ENCODE results near the gene MCC. TPM values are rescaled to one million over a fixed set of nuclear protein-coding genes. Genes with fewer than 3 reads are reported as not detected.
A peak's percentile ranks its signal among the peaks of the same experiment; 100 is the strongest.

Gene MCC
- total and polyA plus RNA-seq, 5 experiments from 2014 or later: 1.2 to 4.6 (median 2.0) TPM

- Mint-ChIP-seq H3K27me3 (peaks cover 14 to 39% (median 23%) of the 10 kb centered on the region in 5 donors), H3K9me3 (no peaks in the 10 kb centered on the region), H3K4me1 (no peaks in the 10 kb centered on the region), H3K4me3 (no peak overlapping the region), H3K27ac (no peak overlapping the region), H3K36me3 (peaks cover 0 to 5% (median 0%) of the 10 kb centered on the region in 3 donors)
- POLR2A ChIA-PET: no interaction called here
- DNase-seq (no peak), ATAC-seq (no peak)
Measured at GRCh38 chr5:113347572-113347971, 140.7 kb downstream of the MCC start.

GRCh38 chr5:113344973-113345940, 143.0 kb downstream of the MCC start:
- Mint-ChIP-seq H3K36me3 (peaks cover 0 to 5% (median 0%) of the 10 kb centered on the region in 3 donors), H3K4me1 (peaks cover 0 to 4% (median 0%) of the 10 kb centered on the region in 4 donors), H3K4me3 (no peak overlapping the region), H3K27ac (no peak overlapping the region), H3K9me3 (no peaks in the 10 kb centered on the region), H3K27me3 (peaks cover 14 to 52% (median 28%) of the 10 kb centered on the region in 5 donors)
- no peak for ATAC-seq
- DNase-seq: no peak
- POLR2A ChIA-PET: no interaction called here

DNA sequence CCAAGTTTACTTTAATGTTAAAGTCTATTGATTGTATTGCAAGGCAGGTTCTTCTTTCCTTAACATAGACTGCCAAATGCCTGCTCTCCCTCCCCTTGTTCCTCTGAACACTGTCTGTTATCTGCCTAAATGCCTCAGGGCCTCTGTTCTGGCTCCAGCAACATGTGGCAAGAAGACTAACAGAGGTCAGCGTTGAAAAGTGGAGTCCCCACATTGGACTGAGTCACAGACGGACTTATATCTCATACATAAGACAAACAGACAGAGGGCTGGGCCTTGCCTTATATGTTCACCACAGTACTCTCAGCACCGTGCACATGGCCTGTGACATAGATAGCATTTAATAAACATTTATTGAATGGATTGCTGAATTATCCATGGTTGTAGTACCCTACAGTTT, 144.9 kb downstream of the MCC start:
- Mint-ChIP-seq H3K4me1 (peaks cover 0 to 4% (median 0%) of the 10 kb centered on the region in 4 donors), H3K9me3 (no peaks in the 10 kb centered on the region), H3K36me3 (peaks cover 0 to 5% (median 0%) of the 10 kb centered on the region in 3 donors), H3K27me3 (peaks cover 9 to 52% (median 28%) of the 10 kb centered on the region in 5 donors), H3K4me3 (no peak overlapping the region), H3K27ac (no peak overlapping the region)
- ATAC-seq (no peak), DNase-seq (no peak)
- POLR2A ChIA-PET: no interaction called here

- no peaks in the 10 kb centered on the region for H3K9me3 Mint-ChIP-seq
- H3K27ac Mint-ChIP-seq: no peak overlapping the region
- peaks cover 0 to 1% (median 0%) of the 10 kb centered on the region in 3 donors for H3K36me3 Mint-ChIP-seq
- H3K4me1 Mint-ChIP-seq: peaks cover 0 to 4% (median under 1%) of the 10 kb centered on the region in 4 donors
- POLR2A ChIA-PET: no interaction called here
- no peak for ATAC-seq
- H3K4me3 Mint-ChIP-seq: no peak overlapping the region
- peaks cover 10 to 58% (median 23%) of the 10 kb centered on the region in 5 donors for H3K27me3 Mint-ChIP-seq
- no peak for DNase-seq
Measured at GRCh38 chr5:113340537-113340936, 147.7 kb downstream of the MCC start.

- DNase-seq (no peak), ATAC-seq (no peak)
- no peaks in the 10 kb centered on the region for H3K9me3 Mint-ChIP-seq
- H3K4me1 Mint-ChIP-seq: peaks cover 4 to 8% (median 6%) of the 10 kb centered on the region in 4 donors
- H3K27me3 Mint-ChIP-seq: peaks cover 5 to 40% (median 17%) of the 10 kb centered on the region in 5 donors
- H3K4me3 Mint-ChIP-seq: no peak overlapping the region
- H3K36me3 Mint-ChIP-seq: no peaks in the 10 kb centered on the region
- POLR2A ChIA-PET: no interaction called here
- no peak overlapping the region for H3K27ac Mint-ChIP-seq
Measured at GRCh38 chr5:113338628-113339027, 149.6 kb downstream of the MCC start.

DNA sequence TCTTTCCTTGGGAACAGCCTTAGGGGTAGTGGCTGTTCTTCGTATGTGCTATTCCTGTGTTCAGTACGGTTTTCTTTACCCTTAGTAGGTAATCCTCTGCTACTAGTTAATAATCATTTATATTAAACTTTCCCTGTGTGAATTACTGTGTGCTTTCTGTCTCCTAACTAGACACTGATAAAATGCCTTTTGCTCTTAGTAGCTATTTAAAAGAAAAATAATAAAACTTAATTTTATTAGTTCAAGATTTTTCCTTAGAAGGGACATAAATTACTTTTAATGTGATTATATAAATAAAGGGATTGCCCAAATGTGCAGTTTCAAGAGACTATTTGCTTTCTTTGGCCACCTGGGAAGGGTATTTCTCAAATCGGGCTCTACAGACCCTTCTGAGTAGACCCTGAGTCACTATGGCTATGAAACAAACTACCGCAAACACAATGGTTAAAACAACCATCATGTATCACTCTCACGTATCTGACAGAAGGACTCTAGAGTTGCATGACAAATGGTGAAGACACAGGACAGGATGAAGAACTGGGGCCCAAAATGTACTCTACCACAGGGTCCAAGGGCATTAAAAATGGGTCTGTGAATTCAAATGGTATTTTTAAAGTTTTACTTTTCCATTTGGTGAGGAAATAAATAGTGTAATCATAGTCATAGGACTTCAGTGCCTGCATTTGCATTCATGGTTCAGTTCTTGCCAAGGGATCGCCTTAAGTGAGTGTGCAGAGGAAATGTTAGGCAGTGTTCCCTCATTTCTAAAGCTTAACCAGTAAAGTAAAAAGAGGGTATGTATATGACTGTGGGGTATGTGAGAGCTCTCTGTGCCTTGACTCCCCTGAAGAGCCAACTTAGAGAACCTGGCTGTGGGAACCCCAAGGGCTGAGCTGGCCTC, 150.5 kb downstream of the MCC start:
- POLR2A ChIA-PET: no interaction called here
- H3K27ac Mint-ChIP-seq: no peak overlapping the region
- H3K27me3 Mint-ChIP-seq: peaks cover 5 to 34% (median 17%) of the 10 kb centered on the region in 5 donors

DNA sequence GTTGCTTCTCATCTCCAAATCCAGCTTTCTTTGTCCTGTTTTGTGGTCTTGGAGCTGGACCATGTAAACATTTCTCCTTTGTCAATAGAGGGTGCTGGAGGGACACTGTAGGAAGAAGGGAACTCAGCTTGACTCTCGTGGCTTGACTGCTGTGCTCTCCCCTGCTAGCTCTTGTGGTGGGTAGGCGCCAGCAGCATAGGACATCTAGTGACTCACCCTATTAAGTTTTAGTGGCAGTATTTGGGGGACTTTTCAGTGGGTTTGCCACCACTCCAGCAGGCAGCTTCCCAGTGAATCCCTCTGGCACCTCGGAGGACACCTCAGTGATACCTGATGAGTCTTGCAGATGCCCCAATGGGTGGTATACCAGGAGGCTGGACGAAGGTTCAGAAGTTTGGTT, 151.3 kb downstream of the MCC start:
- Mint-ChIP-seq H3K27ac (no peak overlapping the region), H3K27me3 (peaks cover 5 to 28% (median 13%) of the 10 kb centered on the region in 5 donors), H3K4me3 (no peak overlapping the region), H3K9me3 (no peaks in the 10 kb centered on the region), H3K36me3 (no peaks in the 10 kb centered on the region), H3K4me1 (peaks cover 4 to 8% (median 6%) of the 10 kb centered on the region in 4 donors)
- DNase-seq (no peak), ATAC-seq (no peak)
- POLR2A ChIA-PET: no interaction called here

More for the DNA sequence above, 150.5 kb downstream of the MCC start:
- Mint-ChIP-seq H3K4me1 (peaks cover 4 to 8% (median 6%) of the 10 kb centered on the region in 4 donors), H3K36me3 (no peaks in the 10 kb centered on the region), H3K4me3 (no peak overlapping the region), H3K9me3 (no peaks in the 10 kb centered on the region)
- DNase-seq: no peak
- no peak for ATAC-seq

GRCh38 chr5:113333411-113333810, 154.8 kb downstream of the MCC start:
- Mint-ChIP-seq H3K4me1 (peaks cover 6 to 26% (median 16%) of the 10 kb centered on the region in 4 donors), H3K4me3 (no peak overlapping the region), H3K9me3 (no peaks in the 10 kb centered on the region), H3K27ac (no peak overlapping the region), H3K27me3 (peaks cover 0 to 21% (median 11%) of the 10 kb centered on the region in 5 donors), H3K36me3 (no peaks in the 10 kb centered on the region)
- DNase-seq (no peak), ATAC-seq (no peak)
- POLR2A ChIA-PET: no interaction called here

DNA sequence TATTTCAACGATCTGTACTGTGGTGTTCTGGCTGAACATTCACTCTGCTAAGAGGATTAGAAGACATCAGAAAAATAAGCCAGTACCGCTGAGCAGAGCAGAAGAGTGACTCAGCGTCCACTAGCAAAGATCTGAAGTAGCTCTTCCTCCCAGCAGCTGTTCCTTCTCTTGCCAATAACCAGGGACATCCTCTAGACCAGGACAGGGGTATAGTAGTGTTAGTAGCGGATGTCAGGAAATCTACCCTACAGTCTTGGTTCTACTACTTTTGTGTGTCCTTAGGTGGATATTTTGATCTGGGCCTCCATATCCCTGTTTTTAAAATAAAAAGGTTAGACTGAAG, 157.1 kb downstream of the MCC start:
- H3K9me3 Mint-ChIP-seq: no peaks in the 10 kb centered on the region
- no peak for ATAC-seq
- POLR2A ChIA-PET: no interaction called here
- no peak overlapping the region for H3K4me3 Mint-ChIP-seq
- no peak for DNase-seq
- peak overlapping the region in 1 of 10 donors; percentile 70 for H3K27ac Mint-ChIP-seq
- H3K27me3 Mint-ChIP-seq: peaks cover 0 to 8% (median 3%) of the 10 kb centered on the region in 5 donors
- H3K4me1 Mint-ChIP-seq: peaks cover 6 to 26% (median 16%) of the 10 kb centered on the region in 4 donors
- H3K36me3 Mint-ChIP-seq: no peaks in the 10 kb centered on the region

DNA sequence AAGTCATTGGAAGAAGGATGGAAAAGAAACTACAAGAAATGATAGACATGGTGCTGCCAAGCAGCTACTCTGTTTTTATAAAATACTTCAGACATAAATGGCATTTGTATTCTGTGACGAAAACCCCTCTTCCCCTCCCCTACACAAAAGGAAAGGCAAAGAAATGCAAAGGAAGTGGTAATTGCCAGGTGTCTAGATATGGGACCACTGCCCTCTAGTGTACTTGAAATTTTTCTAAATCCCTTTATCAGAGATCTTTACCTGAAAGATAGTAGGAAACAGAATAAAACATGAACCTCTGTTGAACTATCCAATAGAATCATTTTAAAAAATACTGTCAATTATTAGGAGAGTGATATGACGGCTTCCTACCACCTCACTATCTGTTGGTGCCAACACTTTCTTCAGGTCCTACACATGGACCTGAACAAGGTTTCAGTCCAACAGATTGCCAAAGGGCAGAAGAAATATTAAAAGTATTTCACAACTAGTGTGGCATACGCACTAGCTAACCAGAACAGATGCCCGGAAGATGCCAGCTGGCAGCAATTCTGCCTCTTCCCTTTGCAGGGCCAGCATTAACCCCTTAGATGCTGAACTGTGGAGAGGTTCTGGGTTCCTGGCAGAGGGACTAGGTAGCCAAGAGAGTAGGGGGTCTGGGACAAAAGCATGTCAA, 157.6 kb downstream of the MCC start:
- Mint-ChIP-seq H3K9me3 (no peaks in the 10 kb centered on the region), H3K4me3 (peak overlapping the region in 9 of 10 donors; percentile 5 to 60 (median 28)), H3K27me3 (peaks cover 0 to 3% (median 0%) of the 10 kb centered on the region in 5 donors), H3K36me3 (no peaks in the 10 kb centered on the region), H3K27ac (peak overlapping the region in 5 of 10 donors; percentile 51 to 78 (median 63)), H3K4me1 (peaks cover 6 to 26% (median 16%) of the 10 kb centered on the region in 4 donors)
- DNase-seq: peak in 6 of 10 donors; percentile 6 to 79 (median 50)
- POLR2A ChIA-PET: no interaction called here
- peak; percentile 89 to 90 for ATAC-seq

DNA sequence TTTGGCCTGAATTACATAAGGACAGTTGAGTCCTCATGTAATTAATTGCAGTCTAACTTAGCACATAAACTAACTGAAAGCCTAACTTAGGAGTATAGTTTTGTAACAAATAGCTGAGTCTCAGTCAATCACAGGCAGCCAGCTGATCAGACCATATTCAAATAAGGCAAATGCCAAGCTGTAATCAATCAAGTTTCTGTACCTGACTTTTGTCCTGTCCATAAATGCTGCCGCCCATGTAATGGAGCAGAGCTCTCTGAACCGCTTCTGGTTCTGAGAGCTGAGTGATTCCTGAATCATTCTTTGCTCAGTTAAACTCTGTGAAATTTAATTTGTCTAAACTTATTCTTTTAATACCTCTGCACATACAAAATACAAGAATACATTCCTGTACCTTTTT, 158.3 kb downstream of the MCC start:
- H3K27me3 Mint-ChIP-seq: no peaks in the 10 kb centered on the region
- H3K9me3 Mint-ChIP-seq: no peaks in the 10 kb centered on the region
- POLR2A ChIA-PET: no interaction called here
- H3K36me3 Mint-ChIP-seq: no peaks in the 10 kb centered on the region
- H3K4me3 Mint-ChIP-seq: peak overlapping the region in 7 of 10 donors; percentile 26 to 60 (median 30)
- ATAC-seq (no peak), DNase-seq (no peak)
- peaks cover 6 to 25% (median 14%) of the 10 kb centered on the region in 4 donors for H3K4me1 Mint-ChIP-seq
- H3K27ac Mint-ChIP-seq: peak overlapping the region in 4 of 10 donors; percentile 52 to 78 (median 66)

- H3K4me1 Mint-ChIP-seq: peaks cover 0 to 7% (median 0%) of the 10 kb centered on the region in 4 donors
- no peak for DNase-seq
- no peaks in the 10 kb centered on the region for H3K36me3 Mint-ChIP-seq
- no peaks in the 10 kb centered on the region for H3K9me3 Mint-ChIP-seq
- POLR2A ChIA-PET: no interaction called here
- no peak for ATAC-seq
- peaks cover 0 to 4% (median 2%) of the 10 kb centered on the region in 5 donors for H3K27me3 Mint-ChIP-seq
- H3K4me3 Mint-ChIP-seq: no peak overlapping the region
- H3K27ac Mint-ChIP-seq: no peak overlapping the region
Measured at GRCh38 chr5:113325054-113325453, 163.2 kb downstream of the MCC start.
